ENCODE measurements around the gene KRT32. TPM values are rescaled to one million over a fixed set of nuclear protein-coding genes. Genes with fewer than 3 reads are reported as not detected.

KRT32 gene
- polyA plus RNA-seq, 1 donor (not counting 4 experiments of a cell fraction or from before 2014, with no cell fraction given): not detected

GRCh38 chr17:41483991-41484826 is 17.0 kb upstream of the KRT32 start:
- H3K9me1 ChIP-seq (ENCODE audit: control insufficient read depth, extremely low read depth, insufficient read depth, low read length): no peaks in the 10 kb centered on the region
- no peak overlapping the region for H3K27ac ChIP-seq (ENCODE audit: control insufficient read depth, insufficient read depth, low read length)

GRCh38 chr17:41483531-41483930 is 16.3 kb upstream of the KRT32 start:
- DNase-seq (ENCODE audit: low read depth, low spot score) (no peak), FAIRE-seq (no peak)
- Histone ChIP-seq H4K20me1 (ENCODE audit: control insufficient read depth, extremely low read depth, insufficient read depth, low read length) (no peaks in the 10 kb centered on the region), H2AFZ (ENCODE audit: control insufficient read depth, low read length) (no peak overlapping the region), H3K27me3 (ENCODE audit: control insufficient read depth, extremely low read depth, insufficient read depth, low read length) (no peaks in the 10 kb centered on the region), H3K9ac (ENCODE audit: control insufficient read depth, extremely low read depth, insufficient read depth, low read length) (no peak overlapping the region), H3K4me1 (ENCODE audit: control insufficient read depth, extremely low read depth, insufficient read depth, low read length) (no peaks in the 10 kb centered on the region), H3K9me1 (ENCODE audit: control insufficient read depth, extremely low read depth, insufficient read depth, low read length) (no peaks in the 10 kb centered on the region), H3K36me3 (ENCODE audit: control insufficient read depth in 2 of 2, extremely low read depth in 1 of 2, insufficient read depth in 2 of 2, low read length in 2 of 2) (no peaks in the 10 kb centered on the region), H3K79me2 (ENCODE audit: control insufficient read depth, insufficient read depth, low read length) (no peaks in the 10 kb centered on the region), H3K4me3 (ENCODE audit: control insufficient read depth in 2 of 3, extremely low read depth in 1 of 3, insufficient read depth in 2 of 3, low read depth in 1 of 3, low read length in 3 of 3) (no peak overlapping the region), H3K27ac (ENCODE audit: control insufficient read depth, insufficient read depth, low read length) (no peak overlapping the region), H3K4me2 (ENCODE audit: control insufficient read depth, extremely low read depth, insufficient read depth, low read depth, low read length) (no peak overlapping the region), H3K9me3 (ENCODE audit: control insufficient read depth, low read depth, low read length) (no peaks in the 10 kb centered on the region)
- dilution Hi-C loops (cut with MboI; ENCODE audit: extremely low pct_ligation_motif_present, low sequenced_read_pairs): no loop called here
- TF ChIP-seq CTCF (optimal IDR thresholded peaks at IDR 0.05 in 1 of 3, IDR thresholded peaks at IDR 0.05 in 1 of 3, conservative IDR thresholded peaks at IDR 0.05 in 1 of 3; ENCODE audit: extremely low read depth in 1 of 3, insufficient read depth in 2 of 3, low read length in 3 of 3) (no peak), EZH2 (IDR thresholded peaks at IDR 0.05; ENCODE audit: low read length) (no peak)

More at GRCh38 chr17:41483991-41484826, 17.0 kb upstream of the KRT32 start:
- H3K9me3 ChIP-seq (ENCODE audit: control insufficient read depth, low read depth, low read length): no peaks in the 10 kb centered on the region
- FAIRE-seq: no peak
- no peaks in the 10 kb centered on the region for H3K36me3 ChIP-seq (ENCODE audit: control insufficient read depth in 2 of 2, extremely low read depth in 1 of 2, insufficient read depth in 2 of 2, low read length in 2 of 2)
- H3K4me1 ChIP-seq (ENCODE audit: control insufficient read depth, extremely low read depth, insufficient read depth, low read length): no peaks in the 10 kb centered on the region
- no peak overlapping the region for H3K9ac ChIP-seq (ENCODE audit: control insufficient read depth, extremely low read depth, insufficient read depth, low read length)
- no peaks in the 10 kb centered on the region for H3K27me3 ChIP-seq (ENCODE audit: control insufficient read depth, extremely low read depth, insufficient read depth, low read length)
- no peak for DNase-seq (ENCODE audit: low read depth, low spot score)
- H3K4me3 ChIP-seq (ENCODE audit: control insufficient read depth in 2 of 3, extremely low read depth in 1 of 3, insufficient read depth in 2 of 3, low read depth in 1 of 3, low read length in 3 of 3): no peak overlapping the region
- H4K20me1 ChIP-seq (ENCODE audit: control insufficient read depth, extremely low read depth, insufficient read depth, low read length): no peaks in the 10 kb centered on the region
- TF ChIP-seq CTCF (optimal IDR thresholded peaks at IDR 0.05 in 1 of 3, IDR thresholded peaks at IDR 0.05 in 1 of 3, conservative IDR thresholded peaks at IDR 0.05 in 1 of 3; ENCODE audit: extremely low read depth in 1 of 3, insufficient read depth in 2 of 3, low read length in 3 of 3) (no peak), EZH2 (IDR thresholded peaks at IDR 0.05; ENCODE audit: low read length) (no peak)
- no peak overlapping the region for H3K4me2 ChIP-seq (ENCODE audit: control insufficient read depth, extremely low read depth, insufficient read depth, low read depth, low read length)
- dilution Hi-C loops (cut with MboI; ENCODE audit: extremely low pct_ligation_motif_present, low sequenced_read_pairs): no loop called here
- no peak overlapping the region for H2AFZ ChIP-seq (ENCODE audit: control insufficient read depth, low read length)
- no peaks in the 10 kb centered on the region for H3K79me2 ChIP-seq (ENCODE audit: control insufficient read depth, insufficient read depth, low read length)

All from keratinocyte (primary cell).